HEK293 (cell line): ENCODE results near the gene ZNF608.

Experiments used
- EGR2 ChIP-seq: fragments of 450-650 bp; formaldehyde crosslinking; IDR thresholded peaks from 2 replicates; pipeline ENCODE4 v1.5.1; 2016; ENCODE audit warnings: low read depth, missing biosample characterization, missing genetic modification characterization
- FEZF1 ChIP-seq: fragments of 450-650 bp; formaldehyde crosslinking; IDR thresholded peaks from 2 replicates; pipeline ENCODE4 v1.5.1; 2016; ENCODE audit warnings: missing biosample characterization, missing genetic modification characterization
- GFI1B ChIP-seq: fragments of 450-650 bp; formaldehyde crosslinking; IDR thresholded peaks from 2 replicates; pipeline ENCODE4 v1.5.1; 2016; ENCODE audit warnings: missing biosample characterization, missing genetic modification characterization
- GLI2 ChIP-seq: fragments of 450-650 bp; formaldehyde crosslinking; IDR thresholded peaks from 2 replicates; pipeline ENCODE4; 2017; ENCODE audit warnings: missing biosample characterization, missing genetic modification characterization, low read depth, borderline replicate concordance
- GLIS1 ChIP-seq: fragments of 450-650 bp; formaldehyde crosslinking; IDR thresholded peaks from 2 replicates; pipeline ENCODE4 v1.5.1; 2016; ENCODE audit warnings: missing biosample characterization, missing genetic modification characterization
- HOXC10 ChIP-seq: sonication (generic); formaldehyde crosslinking; IDR thresholded peaks from 2 replicates; pipeline ENCODE4 v1.8.1; 2023; ENCODE audit warnings: mild to moderate bottlenecking, missing genetic modification reagents
- IKZF3 ChIP-seq: fragments of 450-650 bp; IDR thresholded peaks from 2 replicates; pipeline ENCODE4 v1.5.0; 2018; ENCODE audit warnings: missing biosample characterization, mild to moderate bottlenecking, missing genetic modification characterization, moderate library complexity
- PRDM10 ChIP-seq: fragments of 450-650 bp; formaldehyde crosslinking; IDR thresholded peaks from 2 replicates; pipeline ENCODE4 v1.5.1; 2016; ENCODE audit warnings: missing biosample characterization, missing genetic modification characterization
- PRDM6 ChIP-seq: fragments of 450-650 bp; formaldehyde crosslinking; IDR thresholded peaks from 2 replicates; pipeline ENCODE4 v1.5.1; 2017; ENCODE audit warnings: missing biosample characterization, missing genetic modification characterization
- RBAK ChIP-seq: fragments of 450-650 bp; formaldehyde crosslinking; IDR thresholded peaks from 2 replicates; pipeline ENCODE4 v1.5.1; 2016; ENCODE audit warnings: missing biosample characterization, missing genetic modification characterization
- ZFP3 ChIP-seq: fragments of 450-650 bp; formaldehyde crosslinking; IDR thresholded peaks from 2 replicates; pipeline ENCODE4 v1.5.1; 2016; ENCODE audit warnings: low read depth, missing biosample characterization, missing genetic modification characterization
- ZIC2 ChIP-seq: fragments of 450-650 bp; formaldehyde crosslinking; IDR thresholded peaks from 2 replicates; pipeline ENCODE4 v1.5.1; 2016; ENCODE audit warnings: missing biosample characterization, missing genetic modification characterization
- ZNF138 ChIP-seq: fragments of 450-650 bp; formaldehyde crosslinking; IDR thresholded peaks from 2 replicates; pipeline ENCODE4 v1.5.1; 2016; ENCODE audit warnings: missing biosample characterization, missing genetic modification characterization, borderline replicate concordance
- ZNF24 ChIP-seq: fragments of 450-650 bp; formaldehyde crosslinking; IDR thresholded peaks from 2 replicates; pipeline ENCODE4 v1.5.1; 2016; ENCODE audit warnings: missing biosample characterization, missing genetic modification characterization
- ZNF335 ChIP-seq: fragments of 450-650 bp; formaldehyde crosslinking; conservative IDR thresholded peaks from 2 replicates; pipeline ENCODE4 v1.5.1; 2016; ENCODE audit warnings: missing biosample characterization, missing genetic modification characterization
- ZNF394 ChIP-seq: fragments of 450-650 bp; formaldehyde crosslinking; IDR thresholded peaks from 2 replicates; pipeline ENCODE4 v1.5.1; 2016; ENCODE audit warnings: missing biosample characterization, missing genetic modification characterization, mild to moderate bottlenecking, moderate library complexity, borderline replicate concordance
- ZNF404 ChIP-seq: fragments of 450-650 bp; formaldehyde crosslinking; IDR thresholded peaks from 2 replicates; pipeline ENCODE4 v1.5.1; 2017; ENCODE audit warnings: missing biosample characterization, missing genetic modification characterization
- ZNF426 ChIP-seq: fragments of 450-650 bp; formaldehyde crosslinking; IDR thresholded peaks from 2 replicates; pipeline ENCODE4 v1.5.1; 2017; ENCODE audit warnings: missing biosample characterization, missing genetic modification characterization, mild to moderate bottlenecking, inconsistent platforms, moderate library complexity
- ZNF510 ChIP-seq: fragments of 450-650 bp; formaldehyde crosslinking; IDR thresholded peaks from 2 replicates; pipeline ENCODE4 v1.5.1; 2018; ENCODE audit warnings: mild to moderate bottlenecking, missing genetic modification characterization, missing biosample characterization; ENCODE audit not compliant: insufficient replicate concordance
- ZNF629 ChIP-seq: fragments of 450-650 bp; formaldehyde crosslinking; IDR thresholded peaks from 2 replicates; pipeline ENCODE4 v1.5.1; 2017; ENCODE audit warnings: missing biosample characterization, missing genetic modification characterization
- ZNF768 ChIP-seq: fragments of 450-650 bp; formaldehyde crosslinking; IDR thresholded peaks from 2 replicates; pipeline ENCODE4 v1.5.1; 2018; ENCODE audit warnings: missing biosample characterization, mild to moderate bottlenecking, missing genetic modification characterization
- ZNF777 ChIP-seq: fragments of 450-650 bp; formaldehyde crosslinking; IDR thresholded peaks from 2 replicates; pipeline ENCODE4 v1.5.1; 2017; ENCODE audit warnings: missing biosample characterization, missing genetic modification characterization, borderline replicate concordance
- ZSCAN16 ChIP-seq: fragments of 450-650 bp; formaldehyde crosslinking; IDR thresholded peaks from 2 replicates; pipeline ENCODE4 v1.5.1; 2016; ENCODE audit warnings: missing biosample characterization, missing genetic modification characterization
- ZXDB ChIP-seq: fragments of 450-650 bp; formaldehyde crosslinking; IDR thresholded peaks from 2 replicates; pipeline ENCODE4 v1.5.1; 2016; ENCODE audit warnings: missing biosample characterization, missing genetic modification characterization
- TF ChIP-seq, protein P1 (sequence below): fragments of 450-650 bp; formaldehyde crosslinking; IDR thresholded peaks from 2 replicates; pipeline ENCODE4 v1.5.1; 2016; ENCODE audit warnings: missing biosample characterization, missing genetic modification characterization
- TF ChIP-seq, protein P2 (sequence below): fragments of 450-650 bp; formaldehyde crosslinking; IDR thresholded peaks from 2 replicates; pipeline ENCODE4 v1.5.1; 2016; ENCODE audit warnings: missing biosample characterization, missing genetic modification characterization
- TF ChIP-seq, protein P3 (sequence below): fragments of 450-650 bp; formaldehyde crosslinking; IDR thresholded peaks from 2 replicates; pipeline ENCODE4 v1.5.1; 2016; ENCODE audit warnings: missing biosample characterization, missing genetic modification characterization
- TF ChIP-seq, protein P4 (sequence below): fragments of 450-650 bp; formaldehyde crosslinking; IDR thresholded peaks from 2 replicates; pipeline ENCODE4 v1.5.1; 2017; ENCODE audit warnings: missing biosample characterization, missing genetic modification characterization

The ZNF608 gene

DNA sequence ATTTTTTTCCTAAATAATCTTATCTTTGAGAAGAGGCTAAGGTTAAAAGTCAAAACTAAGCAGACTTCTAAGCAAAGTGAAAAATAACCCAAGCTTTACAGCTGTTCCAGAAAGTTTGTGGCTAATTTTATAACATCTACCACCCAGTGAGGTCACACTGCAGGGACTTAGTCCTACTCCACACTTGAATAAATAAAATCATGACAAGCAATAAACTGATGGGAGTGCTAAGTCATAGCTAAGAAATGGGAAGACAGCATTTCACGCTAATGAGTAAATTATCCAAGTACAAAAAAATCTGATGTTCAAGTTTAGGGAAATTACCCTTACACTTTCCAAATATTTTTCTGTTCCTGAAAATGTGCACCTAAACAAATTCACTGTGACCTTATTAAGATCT, 47.7 kb downstream of the ZNF608 start (continued):
- TF ChIP-seq ZNF335 (0 out of 2 replicates have a peak, but pooled peaks have one; percentile 10), EGR2 (tag by site-specific recombination) (no peak), HOXC10 (no peak), GFI1B (tag by site-specific recombination) (0 out of 2 replicates have a peak, but pooled peaks have one; percentile 48), ZNF404 (no peak), IKZF3 (peak; percentile 74), FEZF1 (tag by site-specific recombination) (peak; percentile 66), ZNF24 (no peak), ZIC2 (tag by site-specific recombination) (peak; percentile 70), ZXDB (tag by site-specific recombination) (peak; percentile 27; the same call in 1 of the 2 replicates), ZNF394 (tag by site-specific recombination) (no peak), GLI2 (peak; percentile 11; the same call in 1 of the 2 replicates), PRDM6 (peak; percentile 88), PRDM10 (no peak), ZNF138 (tag by site-specific recombination) (no peak), ZNF629 (tag by site-specific recombination) (peak; percentile 76), ZSCAN16 (tag by site-specific recombination) (no peak), ZNF510 (tag by site-specific recombination) (no peak), RBAK (no peak), GLIS1 (tag by site-specific recombination) (peak; percentile 53), ZNF768 (tag by site-specific recombination) (no peak), ZFP3 (tag by site-specific recombination) (no peak), ZNF426 (tag by site-specific recombination) (no peak), ZNF777 (tag by site-specific recombination) (no peak)
- TF ChIP-seq, protein P1, sequence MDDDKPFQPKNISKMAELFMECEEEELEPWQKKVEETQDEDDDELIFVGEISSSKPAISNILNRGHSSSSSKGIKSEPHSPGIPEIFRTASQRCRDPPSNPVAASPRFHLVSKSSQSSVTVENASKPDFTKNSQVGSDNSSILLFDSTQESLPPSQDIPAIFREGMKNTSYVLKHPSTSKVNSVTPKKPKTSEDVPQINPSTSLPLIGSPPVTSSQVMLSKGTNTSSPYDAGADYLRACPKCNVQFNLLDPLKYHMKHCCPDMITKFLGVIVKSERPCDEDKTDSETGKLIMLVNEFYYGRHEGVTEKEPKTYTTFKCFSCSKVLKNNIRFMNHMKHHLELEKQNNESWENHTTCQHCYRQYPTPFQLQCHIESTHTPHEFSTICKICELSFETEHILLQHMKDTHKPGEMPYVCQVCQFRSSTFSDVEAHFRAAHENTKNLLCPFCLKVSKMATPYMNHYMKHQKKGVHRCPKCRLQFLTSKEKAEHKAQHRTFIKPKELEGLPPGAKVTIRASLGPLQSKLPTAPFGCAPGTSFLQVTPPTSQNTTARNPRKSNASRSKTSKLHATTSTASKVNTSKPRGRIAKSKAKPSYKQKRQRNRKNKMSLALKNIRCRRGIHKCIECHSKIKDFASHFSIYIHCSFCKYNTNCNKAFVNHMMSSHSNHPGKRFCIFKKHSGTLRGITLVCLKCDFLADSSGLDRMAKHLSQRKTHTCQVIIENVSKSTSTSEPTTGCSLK (tag by site-specific recombination): no peak
- TF ChIP-seq, protein P2, sequence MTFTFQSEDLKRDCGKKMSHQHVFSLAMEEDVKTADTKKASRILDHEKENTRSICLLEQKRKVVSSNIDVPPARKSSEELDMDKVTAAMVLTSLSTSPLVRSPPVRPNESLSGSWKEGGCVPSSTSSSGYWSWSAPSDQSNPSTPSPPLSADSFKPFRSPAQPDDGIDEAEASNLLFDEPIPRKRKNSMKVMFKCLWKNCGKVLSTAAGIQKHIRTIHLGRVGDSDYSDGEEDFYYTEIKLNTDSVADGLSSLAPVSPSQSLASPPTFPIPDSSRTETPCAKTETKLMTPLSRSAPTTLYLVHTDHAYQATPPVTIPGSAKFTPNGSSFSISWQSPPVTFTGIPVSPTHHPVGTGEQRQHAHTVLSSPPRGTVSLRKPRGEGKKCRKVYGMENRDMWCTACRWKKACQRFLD (tag by site-specific recombination): no peak
- TF ChIP-seq, protein P3, sequence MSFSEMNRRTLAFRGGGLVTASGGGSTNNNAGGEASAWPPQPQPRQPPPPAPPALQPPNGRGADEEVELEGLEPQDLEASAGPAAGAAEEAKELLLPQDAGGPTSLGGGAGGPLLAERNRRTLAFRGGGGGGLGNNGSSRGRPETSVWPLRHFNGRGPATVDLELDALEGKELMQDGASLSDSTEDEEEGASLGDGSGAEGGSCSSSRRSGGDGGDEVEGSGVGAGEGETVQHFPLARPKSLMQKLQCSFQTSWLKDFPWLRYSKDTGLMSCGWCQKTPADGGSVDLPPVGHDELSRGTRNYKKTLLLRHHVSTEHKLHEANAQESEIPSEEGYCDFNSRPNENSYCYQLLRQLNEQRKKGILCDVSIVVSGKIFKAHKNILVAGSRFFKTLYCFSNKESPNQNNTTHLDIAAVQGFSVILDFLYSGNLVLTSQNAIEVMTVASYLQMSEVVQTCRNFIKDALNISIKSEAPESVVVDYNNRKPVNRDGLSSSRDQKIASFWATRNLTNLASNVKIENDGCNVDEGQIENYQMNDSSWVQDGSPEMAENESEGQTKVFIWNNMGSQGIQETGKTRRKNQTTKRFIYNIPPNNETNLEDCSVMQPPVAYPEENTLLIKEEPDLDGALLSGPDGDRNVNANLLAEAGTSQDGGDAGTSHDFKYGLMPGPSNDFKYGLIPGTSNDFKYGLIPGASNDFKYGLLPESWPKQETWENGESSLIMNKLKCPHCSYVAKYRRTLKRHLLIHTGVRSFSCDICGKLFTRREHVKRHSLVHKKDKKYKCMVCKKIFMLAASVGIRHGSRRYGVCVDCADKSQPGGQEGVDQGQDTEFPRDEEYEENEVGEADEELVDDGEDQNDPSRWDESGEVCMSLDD (tag by site-specific recombination): no peak
- TF ChIP-seq, protein P4, sequence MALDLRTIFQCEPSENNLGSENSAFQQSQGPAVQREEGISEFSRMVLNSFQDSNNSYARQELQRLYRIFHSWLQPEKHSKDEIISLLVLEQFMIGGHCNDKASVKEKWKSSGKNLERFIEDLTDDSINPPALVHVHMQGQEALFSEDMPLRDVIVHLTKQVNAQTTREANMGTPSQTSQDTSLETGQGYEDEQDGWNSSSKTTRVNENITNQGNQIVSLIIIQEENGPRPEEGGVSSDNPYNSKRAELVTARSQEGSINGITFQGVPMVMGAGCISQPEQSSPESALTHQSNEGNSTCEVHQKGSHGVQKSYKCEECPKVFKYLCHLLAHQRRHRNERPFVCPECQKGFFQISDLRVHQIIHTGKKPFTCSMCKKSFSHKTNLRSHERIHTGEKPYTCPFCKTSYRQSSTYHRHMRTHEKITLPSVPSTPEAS (tag by site-specific recombination): no peak
